Adrenal gland (tissue), 12 donors: Measurements from ENCODE around the gene ERGIC3. TPM values are rescaled to one million over a fixed set of nuclear protein-coding genes. Genes with fewer than 3 reads are reported as not detected.

Experiments used
- DNase-seq, 7 donors: peaks; one replicate each; pipeline ENCODE4 v3.0.0-alpha.2; 2019 to 2020
- H3K27ac ChIP-seq, 5 donors: fragments of 200-600 bp; sonication (generic) in 4 of 5; 1 replicate in 3 of 5; 2 replicates in 2 of 5; pipeline versions ENCODE4 v1.5.1 to v1.8.0; 2016 to 2020; ENCODE audit warnings: mild to moderate bottlenecking in 1 of 5
- H3K27me3 ChIP-seq: fragments of 200-600 bp; 2 replicates; pipeline ENCODE4 v1.8.0; 2021
- H3K36me3 ChIP-seq, 2 donors: fragments of 200-600 bp; replicated peaks in 1 of 2; 1 replicate in 1 of 2; 2 replicates in 1 of 2; pipeline versions ENCODE4 v1.5.1 to v1.8.0; 2018 to 2022
- H3K4me1 ChIP-seq, 2 donors: fragments of 200-600 bp; replicated peaks in 1 of 2; 1 replicate in 1 of 2; 2 replicates in 1 of 2; pipeline versions ENCODE4 v1.5.1 to v1.8.0; 2018 to 2021
- H3K4me3 ChIP-seq, 4 donors: fragments of 200-600 bp; sonication (generic) in 3 of 4; one replicate each; pipeline ENCODE4 v1.5.1; 2016 to 2018
- H3K9me3 ChIP-seq, 3 donors: fragments of 200-600 bp; sonication (generic) in 1 of 3; replicated peaks in 1 of 3; 1 replicate in 2 of 3; 2 replicates in 1 of 3; pipeline versions ENCODE4 v1.5.1 to v1.8.0; 2016 to 2021
- CTCF ChIP-seq, 6 experiments: fragments of 450-650 bp in 4 of 6; fragments of 200-600 bp in 2 of 6; sonication (generic) in 1 of 6; IDR thresholded peaks; 1 replicate in 5 of 6; 2 replicates in 1 of 6; pipeline versions ENCODE4 v1.5.1 to v1.8.0; 2016 to 2021; ENCODE audit warnings: antibody characterized with exemption in 6 of 6, mild to moderate bottlenecking in 2 of 6, moderate library complexity in 1 of 6
- POLR2A ChIP-seq, 2 donors: fragments of 450-650 bp; IDR thresholded peaks; one replicate each; pipeline ENCODE4 v1.6.1; 2017; ENCODE audit warnings: antibody characterized with exemption in 2 of 2, mild to moderate bottlenecking in 2 of 2, moderate library complexity in 1 of 2
- WGBS, 4 donors: extraction: QIAGEN DNeasy Blood & Tissue Kit in 2 of 4; methylation state at CpG; one replicate each; pipeline versions ENCODE4 v1.1.5 to v1.1.7; 2013 to 2017; 5-methylcytosine and 5-hydroxymethylcytosine counted together
- intact Hi-C, 2 donors: fragments of 100-400 bp; cut with DNase I; formaldehyde crosslinking; loops; one replicate each; pipeline versions ENCODE4 v1.14.1 to v1.15.0; 2022 to 2023
- polyA plus RNA-seq, 3 donors: library from polyadenylated mRNA; stranded (reverse); fragments of 200-250 nt in 2 of 3; fragments of 350-450 nt in 1 of 3; fragmentation: Illumina TruSeq in 1 of 3; extraction: RNeasy Lipid Tissue Mini Kit (QIAGEN cat#74804) in 1 of 3; gene quantifications; one replicate each; pipeline ENCODE4 v1.2.3, GENCODE V29; 2013 to 2014
- total RNA-seq, 9 donors: library from RNA; depleted of rRNA in 4 of 9; stranded (reverse); fragments of >200 nt in 4 of 9; fragments of 120-200 nt in 1 of 9; fragmentation: NEBNext Ultra II Directional in 1 of 9; extraction: Animal tissue kit (Norgen Biotek cat#: 25700) in 1 of 9; gene quantifications; one replicate each; pipeline versions ENCODE4 v1.1.0 to v1.2.4, GENCODE V29; 2013 to 2023
- donor health status: healthy with polysubstance abuse.
- donor health status: Bipolar disorder and iron deficiency.
- donor health status: DM: yes; HTN: yes; CAD: no.
- donor health status: DM: no; HTN: no; CAD: no.
- donor health status: DM: no; HTN: no; CAD: no.
- donor health status: DM: yes; HTN: yes; CAD: no.

ERGIC3 gene
- total and polyA plus RNA-seq, 12 donors: 217 to 386 (median 271) TPM

GRCh38 chr20:35511814-35512420, 30.0 kb upstream of the ERGIC3 start:
- WGBS, 4 donors: 73 to 83% (median 80%) methylated on average over 2 of the region's 2 CpGs

GRCh38 chr20:35514371-35514932, 27.4 kb upstream of the ERGIC3 start:
- DNase-seq: no peak
- H3K4me1 ChIP-seq: peaks cover 0 to 8% of the 10 kb centered on the region in 2 donors
- TF ChIP-seq POLR2A (IDR thresholded peaks at IDR 0.05) (no peak), CTCF (IDR thresholded peaks at IDR 0.05) (no peak)
- intact Hi-C loops: no loop called here
- H3K4me3 ChIP-seq: no peak overlapping the region
- peaks cover 0 to 28% of the 10 kb centered on the region in 2 donors for H3K36me3 ChIP-seq
- no peaks in the 10 kb centered on the region for H3K9me3 ChIP-seq
- H3K27me3 ChIP-seq: no peaks in the 10 kb centered on the region
- H3K27ac ChIP-seq: no peak overlapping the region
- 85 to 92% (median 91%) methylated on average over 11 of the region's 11 CpGs for WGBS, 4 donors

More at GRCh38 chr20:35511814-35512420, 30.0 kb upstream of the ERGIC3 start:
- peak overlapping the region in 1 of 5 donors; percentile 29 for H3K27ac ChIP-seq
- intact Hi-C loops: no loop called here
- H3K27me3 ChIP-seq: no peaks in the 10 kb centered on the region
- TF ChIP-seq CTCF (IDR thresholded peaks at IDR 0.05): peak in 5 of 6 experiments; percentile 51 to 67 (median 63)
- no peak for TF ChIP-seq POLR2A (IDR thresholded peaks at IDR 0.05)
- peak in 2 of 7 donors; percentile 24 to 43 for DNase-seq
- H3K4me1 ChIP-seq: peaks cover 0 to 8% of the 10 kb centered on the region in 2 donors
- H3K4me3 ChIP-seq: no peak overlapping the region
- H3K36me3 ChIP-seq: peaks cover 0 to 46% of the 10 kb centered on the region in 2 donors
- H3K9me3 ChIP-seq: no peaks in the 10 kb centered on the region

- no peak for TF ChIP-seq CTCF (IDR thresholded peaks at IDR 0.05)
- no peak for TF ChIP-seq POLR2A (IDR thresholded peaks at IDR 0.05)
- WGBS, 4 donors: 91 to 100% (median 95%) methylated on average over 1 to 4 of the region's 4 CpGs
- Histone ChIP-seq H3K27ac (no peak overlapping the region), H3K9me3 (no peaks in the 10 kb centered on the region), H3K27me3 (no peaks in the 10 kb centered on the region), H3K4me1 (peaks cover 0 to 8% of the 10 kb centered on the region in 2 donors), H3K4me3 (no peak overlapping the region), H3K36me3 (peaks cover 0 to 19% of the 10 kb centered on the region in 2 donors)
- DNase-seq: no peak
- intact Hi-C loops: no loop called here
These were observed 26.5 kb upstream of the ERGIC3 start for GRCh38 chr20:35515341-35515740.

- peaks cover 0 to 8% of the 10 kb centered on the region in 2 donors for H3K4me1 ChIP-seq
- H3K9me3 ChIP-seq: no peaks in the 10 kb centered on the region
- DNase-seq: peak; percentile 38 to 78 (median 69)
- peaks cover 0 to 11% of the 10 kb centered on the region in 2 donors for H3K36me3 ChIP-seq
- H3K27me3 ChIP-seq: no peaks in the 10 kb centered on the region
- TF ChIP-seq POLR2A (IDR thresholded peaks at IDR 0.05) (no peak), CTCF (IDR thresholded peaks at IDR 0.05) (no peak)
- H3K27ac ChIP-seq: peak overlapping the region in 2 of 5 donors; percentile 17 to 41
- no peak overlapping the region for H3K4me3 ChIP-seq
- intact Hi-C loops: no loop called here
- 35 to 46% (median 42%) methylated on average over 3 of the region's 3 CpGs for WGBS, 4 donors
These were observed 25.8 kb upstream of the ERGIC3 start for GRCh38 chr20:35515949-35516645.
